HG02840 (cell line): ENCODE measurements around the gene INO80D.
A peak's percentile ranks its signal among the peaks of the same experiment; 100 is the strongest.
"Not testable (repeated sequence)": the region's sequence is repeated elsewhere in the genome, so short reads cannot be mapped to it uniquely, and the experiment has no call there.

Source experiments
- ATAC-seq: cut with Tn5 transposase; IDR thresholded peaks from one replicate; pipeline ENCODE4 v1.9.1; 2021; ENCODE audit warnings: mild to moderate bottlenecking, moderate library complexity, moderate number of reproducible peaks; ENCODE audit not compliant: unreplicated experiment, low FRiP score

The INO80D gene

DNA sequence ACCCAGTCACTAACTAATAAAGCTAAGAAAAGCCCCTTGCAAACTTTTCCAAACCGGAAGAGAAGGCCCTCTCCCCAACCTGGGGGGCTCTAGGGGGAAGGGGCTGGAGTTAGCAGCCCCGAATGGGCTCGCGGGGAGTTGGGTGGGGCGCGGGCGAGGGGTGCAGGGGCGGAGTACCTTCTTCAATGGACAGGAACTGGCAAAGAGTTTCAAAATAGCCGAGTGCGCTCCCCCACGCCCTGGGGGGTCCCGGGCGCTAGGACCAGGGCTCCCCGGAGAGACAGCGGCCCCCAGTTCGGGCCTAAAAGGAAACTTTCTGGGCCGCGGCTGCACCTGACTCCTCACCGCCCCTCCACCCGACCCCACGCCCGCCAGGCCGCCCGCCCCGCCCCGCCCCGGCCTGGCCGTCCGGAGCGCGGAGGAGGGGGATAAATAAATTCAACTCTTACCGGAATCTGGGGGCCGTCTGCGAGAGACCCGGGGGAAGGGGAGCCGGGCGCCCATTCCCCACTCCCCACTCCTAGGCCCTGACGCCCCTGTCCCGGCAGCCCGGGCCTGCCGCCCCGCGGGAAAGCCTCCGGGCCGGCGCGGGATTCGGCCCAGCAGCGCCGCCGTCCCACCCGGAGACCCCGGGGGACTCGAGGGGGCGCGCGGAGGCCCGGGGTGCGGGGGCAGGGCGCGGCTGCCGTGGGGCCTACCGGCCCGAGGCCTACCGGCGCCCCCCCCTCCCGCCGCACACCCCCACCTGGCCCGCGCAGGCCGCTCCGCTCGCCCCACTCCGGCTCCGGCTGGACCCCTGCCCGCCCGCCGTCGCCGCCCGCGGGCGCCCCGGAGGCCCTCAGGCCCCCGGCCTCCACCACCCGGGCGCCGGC is 868 bp downstream of the INO80D start:
- peak; percentile 30 for ATAC-seq

DNA sequence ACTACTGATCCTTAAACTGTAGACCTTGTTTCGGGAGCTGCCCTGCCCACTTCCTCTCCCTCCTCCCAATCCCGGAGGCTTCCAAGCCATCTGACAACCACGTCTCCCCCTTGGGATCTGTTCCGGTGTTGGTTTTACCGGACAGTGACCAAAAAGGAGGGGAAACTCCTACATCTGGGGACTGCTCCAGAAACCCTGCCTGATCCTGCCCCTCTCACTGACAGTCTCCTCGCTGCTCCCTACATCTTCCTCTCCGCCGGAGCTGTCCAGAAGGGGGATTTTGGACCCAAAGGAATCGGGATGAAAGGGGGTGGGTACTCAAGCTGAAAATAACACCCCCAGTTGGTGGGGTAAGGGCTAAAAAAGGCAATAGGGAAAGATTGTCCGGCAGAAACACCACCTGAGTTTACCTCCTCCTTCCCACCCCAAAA is 1.5 kb downstream of the INO80D start:
- no peak for ATAC-seq

DNA sequence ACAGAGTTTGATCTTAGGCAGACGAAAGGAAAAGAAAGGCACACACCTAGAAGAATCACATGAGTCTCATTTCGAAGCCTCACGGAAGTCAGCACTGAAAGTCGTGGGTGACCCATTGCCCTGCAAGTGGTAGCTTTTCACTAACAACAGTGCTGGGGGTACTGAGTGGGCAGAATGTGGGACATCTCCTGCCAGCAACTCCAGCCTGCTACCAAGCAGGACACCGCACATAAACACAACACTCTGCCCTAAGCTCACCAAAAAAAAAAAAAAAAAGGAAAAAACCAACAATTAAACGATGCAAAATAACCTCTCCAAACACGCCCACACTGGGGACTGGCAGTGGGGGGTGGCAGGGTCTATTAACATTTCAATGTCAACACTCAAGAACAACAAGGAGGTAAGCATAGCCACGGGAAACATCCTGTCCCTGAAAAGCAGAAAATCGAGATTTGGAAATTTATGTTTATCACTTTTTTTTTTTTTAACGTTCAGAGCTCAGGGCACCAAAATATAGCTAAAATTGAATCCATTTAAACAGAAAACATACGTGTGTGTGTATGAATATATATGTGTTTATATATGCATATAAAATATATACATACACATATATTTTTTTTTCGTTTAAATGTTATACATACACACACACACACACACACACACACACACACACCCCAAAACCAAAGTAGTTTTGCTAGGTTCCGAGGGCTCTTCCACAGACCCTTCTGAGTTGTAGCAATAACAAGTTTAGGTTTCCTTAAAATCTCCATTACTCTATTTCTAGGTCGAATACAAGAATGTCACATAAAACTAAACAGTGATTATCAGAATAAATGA is 2.2 kb downstream of the INO80D start:
- no peak for ATAC-seq

DNA sequence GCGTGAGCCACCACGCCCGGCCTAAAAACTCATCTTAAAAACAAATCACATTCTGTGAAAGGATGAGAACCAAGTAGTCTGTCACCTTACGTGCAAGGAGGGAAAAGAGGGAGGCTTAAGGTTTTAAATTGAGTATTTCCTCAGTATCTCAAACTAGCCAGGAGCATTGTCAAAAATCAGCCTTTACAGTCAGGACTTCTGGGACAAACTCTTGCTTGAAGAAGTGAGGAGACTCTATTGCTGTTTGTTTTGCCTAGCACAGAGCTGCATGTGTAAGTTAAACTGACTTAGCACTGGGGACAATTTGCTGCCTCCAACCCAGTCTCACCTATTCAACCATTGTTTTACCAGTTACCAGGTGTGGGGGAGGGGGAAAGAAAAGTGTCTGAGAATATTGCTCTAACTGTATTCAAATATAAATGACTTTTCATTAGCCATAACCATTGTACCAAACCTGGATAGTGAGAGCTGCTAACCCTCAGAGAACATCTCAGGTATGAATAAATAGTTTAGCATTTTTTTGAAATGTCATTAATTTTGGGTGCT is 3.6 kb downstream of the INO80D start:
- ATAC-seq, result no peak

DNA sequence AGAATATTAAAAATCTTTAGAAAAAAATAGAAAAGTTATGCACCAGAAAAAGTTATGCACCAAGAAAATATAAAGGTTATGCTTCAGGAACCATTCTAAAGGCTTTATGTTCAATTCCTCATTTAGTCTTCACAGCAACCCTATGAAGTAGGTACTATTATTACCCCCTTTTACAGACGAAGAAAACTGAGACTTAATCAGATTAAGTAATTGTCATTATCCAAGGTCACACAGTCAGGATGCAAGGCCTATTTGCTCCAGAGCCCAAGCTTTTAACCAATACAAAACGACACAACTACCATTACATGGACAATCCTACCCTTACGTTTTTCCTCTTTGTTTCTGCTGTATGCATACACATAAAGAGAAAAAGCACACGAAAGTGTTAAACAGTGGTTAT is 5.0 kb downstream of the INO80D start:
- no peak for ATAC-seq

DNA sequence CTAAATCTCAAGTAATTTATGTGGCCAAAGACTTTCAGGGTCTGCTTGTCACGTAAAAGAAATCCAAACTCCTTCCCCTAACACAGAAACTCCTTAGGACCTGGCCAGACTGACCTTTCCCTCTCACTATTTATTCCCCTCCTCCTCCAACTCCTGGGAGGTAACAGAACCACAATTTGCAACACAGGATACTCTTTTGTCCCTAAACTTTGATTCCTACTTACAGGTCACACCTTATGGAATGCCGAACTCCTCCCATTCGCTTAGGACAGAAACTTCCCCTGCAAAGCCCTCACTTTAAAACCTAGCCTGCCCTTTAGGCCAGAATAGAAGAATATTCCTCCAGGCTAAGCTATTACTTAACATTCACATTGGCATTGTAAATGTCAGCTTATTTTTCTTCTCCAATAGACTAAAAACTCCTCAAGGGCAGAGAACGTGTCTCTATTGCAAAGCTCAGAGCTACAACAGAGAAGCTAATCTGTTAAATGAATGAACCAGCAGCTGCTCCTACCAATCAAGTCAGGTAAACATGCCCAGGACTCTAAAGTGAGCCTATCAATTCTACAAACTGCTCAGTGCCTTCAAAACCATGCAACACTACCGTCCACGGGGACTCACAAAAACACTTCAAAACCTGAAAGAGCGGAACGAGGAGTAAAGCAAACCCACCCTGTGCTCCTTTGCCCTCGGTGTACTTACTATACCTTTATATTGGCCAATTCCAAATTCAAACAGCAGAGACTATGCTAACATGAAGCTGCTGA is 6.1 kb downstream of the INO80D start:
- no peak for ATAC-seq

DNA sequence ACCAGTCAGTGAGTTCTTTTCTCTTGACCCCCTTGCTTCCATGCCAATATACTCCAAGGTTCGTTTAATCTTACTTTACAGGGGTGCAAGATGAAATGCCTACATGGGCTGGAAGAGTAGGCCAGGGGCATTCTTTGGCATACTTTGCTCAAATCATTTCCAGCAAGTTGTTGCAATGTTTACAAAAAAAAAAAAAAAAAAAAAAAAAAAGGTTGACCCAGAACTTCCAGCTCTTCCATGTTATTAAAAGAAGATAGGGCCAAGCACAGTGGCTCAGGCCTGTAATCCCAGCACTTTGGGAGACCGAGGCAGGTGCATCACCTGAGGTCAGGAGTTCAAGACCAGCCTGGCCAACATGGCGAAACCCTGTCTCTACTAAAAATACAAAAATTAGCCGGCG is 8.1 kb downstream of the INO80D start:
- ATAC-seq, result not testable (repeated sequence)

DNA sequence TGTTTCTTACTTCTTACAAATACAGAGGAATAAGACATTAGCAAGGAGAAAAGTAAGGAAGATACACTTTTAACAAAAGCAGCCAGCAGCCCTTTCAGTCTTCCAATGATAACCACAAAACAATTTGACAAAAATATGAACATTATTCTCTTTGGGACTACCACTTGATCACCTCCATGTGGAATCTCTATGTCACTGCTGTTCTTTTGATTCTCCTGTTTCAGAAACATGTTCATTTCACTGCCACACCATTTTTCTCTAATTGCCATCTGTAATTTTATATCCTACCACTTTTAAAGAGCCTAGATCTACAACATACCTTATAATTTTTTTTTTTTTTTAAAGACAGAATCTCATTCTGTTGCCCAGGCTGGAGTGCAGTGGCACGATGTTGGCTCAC is 10.9 kb downstream of the INO80D start:
- ATAC-seq, result no peak

DNA sequence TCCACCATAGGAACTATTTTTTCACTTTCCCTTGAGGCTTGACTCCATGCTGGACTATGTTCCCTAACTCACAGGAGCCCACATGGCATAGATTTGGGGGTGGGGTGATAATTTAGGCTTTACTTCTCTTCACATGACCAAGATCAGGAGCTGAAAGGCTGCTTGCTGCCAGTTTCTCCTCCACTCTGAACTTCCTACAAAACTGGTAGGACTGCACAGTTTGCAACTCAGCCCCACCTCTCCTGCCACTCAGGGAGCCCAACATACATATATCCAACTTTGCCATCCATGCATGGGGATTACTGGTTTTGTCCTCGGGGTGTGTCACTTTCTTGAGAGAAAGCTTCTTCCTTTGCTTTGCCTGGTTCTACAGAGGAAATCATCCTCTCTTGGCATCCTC is 14.2 kb downstream of the INO80D start:
- no peak for ATAC-seq

DNA sequence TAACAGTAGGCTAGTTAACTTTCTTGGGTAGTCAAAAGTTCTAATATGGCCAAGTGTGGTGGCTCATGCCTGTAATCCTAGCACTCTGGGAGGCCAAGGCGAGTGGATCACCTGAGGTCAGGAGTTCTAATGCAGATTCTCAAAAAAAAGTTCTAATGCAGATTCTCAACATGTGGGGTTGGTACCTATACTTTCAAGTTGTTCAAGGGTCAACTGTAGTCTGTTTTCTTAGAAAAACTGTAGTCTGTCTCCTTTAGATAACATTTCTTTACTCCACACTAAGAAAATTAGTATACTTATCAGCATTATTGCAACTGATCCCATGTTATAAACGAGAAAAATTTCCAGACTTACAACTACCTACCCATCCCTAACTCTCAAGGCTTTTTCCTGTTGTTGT is 16.6 kb downstream of the INO80D start:
- ATAC-seq, result no peak

DNA sequence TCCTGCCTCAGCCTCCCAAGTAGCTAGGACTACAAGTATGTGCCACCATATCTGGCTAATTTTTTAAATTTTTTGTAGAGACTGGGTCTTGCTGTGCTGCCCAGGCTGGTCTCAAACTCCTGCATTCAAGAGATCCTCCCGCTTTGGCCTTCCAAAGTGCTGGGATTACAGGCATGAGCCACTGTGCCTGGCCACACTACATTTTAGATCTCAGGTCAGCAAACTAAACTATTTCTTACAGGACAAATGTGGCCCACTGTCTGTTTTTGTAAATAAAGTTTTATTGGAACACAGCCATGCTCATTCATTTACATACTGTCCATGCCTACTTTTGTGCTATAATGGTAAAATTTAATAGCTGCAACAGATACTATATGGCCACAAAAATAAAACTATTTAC is 17.8 kb downstream of the INO80D start:
- ATAC-seq, result no peak

DNA sequence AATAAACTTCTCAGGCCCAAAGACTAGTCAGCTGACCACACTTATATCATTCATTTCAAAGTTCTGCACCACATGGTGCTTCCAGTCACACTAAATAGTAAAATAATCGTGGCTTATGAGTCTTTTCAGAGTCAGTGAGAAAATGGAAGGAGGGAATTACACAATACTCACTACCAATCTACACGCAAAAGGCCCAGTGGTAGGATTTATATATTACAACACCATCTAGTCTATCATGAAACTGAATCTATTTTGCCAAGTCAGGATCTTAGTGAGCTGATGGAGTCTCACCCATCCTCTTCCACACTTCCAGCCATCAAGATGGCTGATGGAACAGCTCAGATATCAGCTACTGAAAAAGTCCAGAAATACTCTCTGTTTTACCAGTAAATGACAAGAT is 21.9 kb downstream of the INO80D start:
- ATAC-seq, result no peak

DNA sequence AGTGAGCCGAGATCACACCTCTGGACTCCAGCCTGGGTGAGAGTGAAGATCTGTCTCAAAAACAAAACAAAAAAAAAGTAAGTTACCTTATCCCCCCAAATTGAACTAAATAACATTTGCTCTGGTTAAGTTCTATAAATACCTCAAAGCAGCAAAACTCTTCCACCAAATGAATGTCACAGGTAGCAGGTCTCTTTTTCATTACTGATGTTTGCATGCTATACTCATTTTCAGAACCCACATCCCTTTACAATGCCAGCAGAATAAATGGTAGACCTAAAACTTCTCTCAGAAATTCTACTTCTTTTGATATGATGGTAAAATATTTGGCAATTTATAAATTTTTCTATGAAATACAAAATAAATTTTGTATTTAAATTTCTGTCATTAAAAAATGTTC is 22.3 kb downstream of the INO80D start:
- ATAC-seq, result no peak

DNA sequence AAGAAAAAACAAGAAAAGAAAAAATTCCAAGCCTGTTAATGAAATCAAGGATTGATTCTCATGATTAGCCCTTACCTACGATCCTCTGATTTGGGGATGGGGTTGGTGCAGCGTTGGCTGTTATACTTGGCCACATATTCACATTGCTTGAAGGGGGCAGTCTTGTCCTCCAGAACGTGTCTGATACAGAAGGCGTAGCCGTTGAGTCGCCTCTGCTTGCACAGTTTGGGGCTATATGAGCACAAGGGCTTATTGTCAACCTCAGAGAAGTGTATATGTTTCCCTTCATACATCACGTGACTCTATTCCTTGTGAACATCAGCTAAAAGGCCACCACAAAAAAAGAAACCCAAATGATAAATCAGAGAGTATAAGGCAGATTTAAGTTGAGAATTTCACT is 23.2 kb downstream of the INO80D start:
- no peak for ATAC-seq

DNA sequence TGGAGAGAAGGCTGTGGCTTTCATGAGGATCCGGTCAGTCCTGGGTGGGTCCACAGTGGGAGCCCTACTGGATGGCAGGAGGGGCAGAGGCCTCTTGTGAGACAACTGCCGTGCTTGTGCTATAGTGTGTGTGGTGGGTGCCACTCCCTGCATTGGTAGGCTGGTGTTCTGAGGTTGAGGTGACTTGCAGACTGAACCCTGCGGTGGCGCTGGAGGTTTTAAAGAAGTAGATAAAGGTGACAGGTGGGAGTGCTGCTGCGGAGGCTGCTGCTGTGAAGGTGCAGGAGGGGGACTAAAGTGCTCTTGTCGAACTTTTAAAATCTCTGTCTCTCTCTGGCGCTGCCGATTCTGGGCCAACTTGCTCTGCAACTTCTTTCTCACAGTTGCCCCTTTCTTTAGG is 29.7 kb downstream of the INO80D start:
- ATAC-seq, result no peak

DNA sequence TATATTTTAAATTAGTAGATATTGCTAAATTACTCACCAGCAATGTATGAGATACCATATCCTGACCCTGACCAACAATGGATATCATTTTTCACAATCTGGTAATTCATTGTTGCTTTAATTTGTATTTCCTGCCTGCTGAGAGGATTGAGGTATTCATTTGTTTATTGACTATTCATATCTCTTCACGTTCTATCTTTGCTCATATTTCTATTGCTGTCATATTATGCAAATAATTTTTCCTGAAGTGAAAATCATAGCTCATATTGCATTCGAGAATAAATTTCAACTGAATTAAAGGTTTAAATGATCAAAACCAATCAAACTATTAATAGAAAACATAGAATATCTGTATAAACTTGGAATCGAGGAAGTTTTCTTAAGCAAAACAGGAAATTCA is 31.0 kb downstream of the INO80D start:
- no peak for ATAC-seq

DNA sequence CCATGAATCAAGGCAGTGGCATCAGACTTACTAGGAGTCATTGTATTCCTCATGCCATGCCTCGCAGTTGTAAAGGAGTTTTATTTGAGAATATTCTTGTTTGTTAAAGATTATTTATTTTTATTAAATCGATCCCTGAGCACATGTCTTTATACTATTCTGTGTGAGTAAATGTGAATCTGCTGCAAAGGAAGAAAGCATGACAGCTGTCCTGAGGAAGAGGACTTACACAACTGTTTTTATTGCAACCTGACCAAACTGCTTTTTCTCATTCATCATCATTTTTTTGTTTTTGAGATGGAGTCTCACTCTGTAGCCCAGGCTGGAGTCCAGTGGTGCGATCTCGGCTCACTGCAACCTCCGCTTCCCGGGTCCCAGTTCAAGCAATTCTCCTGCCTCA is 34.1 kb downstream of the INO80D start:
- no peak for ATAC-seq

DNA sequence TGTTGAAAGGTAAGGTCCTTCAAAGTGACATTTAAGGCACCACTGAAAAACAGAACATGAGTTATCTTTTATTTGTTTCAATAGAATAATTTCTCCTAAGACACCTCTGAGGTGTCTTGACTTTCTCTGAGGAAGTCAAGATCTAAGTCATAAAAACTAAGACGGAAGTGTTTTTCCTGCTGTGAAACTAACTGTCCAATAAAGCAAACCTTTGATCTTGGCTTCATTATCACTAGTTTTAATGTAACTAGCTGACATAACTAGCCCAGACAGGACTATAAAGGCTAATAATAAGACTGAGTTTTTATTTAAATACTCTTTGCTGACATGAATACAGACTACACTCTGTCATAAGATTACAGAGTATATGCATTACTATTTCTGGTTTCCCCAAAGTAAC is 36.6 kb downstream of the INO80D start:
- no peak for ATAC-seq

DNA sequence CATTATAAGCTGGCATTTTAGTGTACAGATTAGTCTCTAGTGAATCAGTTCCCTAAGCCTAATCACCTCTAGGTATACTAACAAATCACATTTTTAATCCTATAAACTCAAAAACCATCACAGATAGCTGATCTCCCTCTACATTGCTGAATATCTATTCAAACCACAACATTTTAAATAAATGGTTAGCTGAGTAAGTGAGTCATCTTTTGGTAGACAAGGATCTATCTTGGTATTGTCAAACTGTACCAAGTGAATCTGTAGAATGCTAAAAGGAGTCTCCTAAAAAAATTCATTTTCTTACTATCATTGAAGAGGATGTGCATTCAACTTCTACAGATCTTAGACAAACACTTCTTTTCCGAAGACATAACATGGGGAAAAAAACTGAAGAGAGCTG is 40.7 kb downstream of the INO80D start:
- ATAC-seq, result no peak

DNA sequence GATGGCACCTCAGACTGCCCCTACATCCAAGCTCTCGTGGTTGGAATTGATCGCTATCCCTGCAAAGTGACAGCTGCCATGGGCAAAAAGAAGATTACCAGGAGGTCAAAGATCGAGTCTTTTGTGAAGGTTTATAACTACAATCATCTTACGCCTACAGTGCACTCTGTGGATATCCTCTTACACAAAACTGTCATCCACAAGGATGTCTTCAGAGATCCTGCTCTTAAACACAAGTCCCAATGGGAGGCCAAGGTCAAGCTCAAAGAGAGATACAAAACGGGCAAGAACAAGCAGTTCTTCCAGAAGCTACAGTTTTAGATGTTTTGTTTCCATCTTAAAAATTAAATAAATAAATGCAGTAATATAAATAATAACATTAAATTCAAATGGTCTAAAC is 45.4 kb downstream of the INO80D start:
- ATAC-seq, result no peak

DNA sequence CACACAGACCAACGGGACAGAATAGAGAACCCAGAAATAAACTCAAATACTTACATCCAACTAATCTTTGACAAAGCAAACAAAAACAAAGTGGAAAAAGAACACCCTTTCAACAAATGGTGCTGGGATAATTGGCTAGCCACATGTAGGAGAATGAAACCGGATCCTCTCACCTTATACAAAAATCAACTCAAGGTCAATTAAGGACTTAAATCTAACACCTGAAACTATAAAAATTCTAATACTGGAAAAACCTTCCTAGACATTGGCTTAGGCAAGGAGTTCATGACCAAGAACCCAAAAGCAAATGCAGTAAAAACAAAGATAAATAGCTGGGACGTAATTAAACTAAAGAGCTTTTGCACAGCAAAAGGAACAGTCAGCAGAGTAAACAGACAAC is 50.6 kb downstream of the INO80D start:
- not testable (repeated sequence) for ATAC-seq
